Lower lobe of right lung (tissue), 2 donors: ENCODE data around the gene ABCC4. TPM values are rescaled to one million over a fixed set of nuclear protein-coding genes. Genes with fewer than 3 reads are reported as not detected.

ENCODE experiments used
- ATAC-seq, 2 donors: fragments of 200-7000 bp; cut with Tn5 transposase; one replicate each; pipeline ENCODE4 v1.9.1; 2020 to 2022; ENCODE audit warnings: mild to moderate bottlenecking in 2 of 2, moderate library complexity in 2 of 2
- DNase-seq: peaks from one replicate; pipeline ENCODE4 v3.0.0-alpha.2; 2020
- H3K27ac ChIP-seq: fragments of 200-600 bp; one replicate; pipeline ENCODE4 v1.8.0; 2022
- H3K27me3 ChIP-seq: fragments of 200-600 bp; one replicate; pipeline ENCODE4 v1.8.0; 2022; ENCODE audit warnings: low read depth
- H3K36me3 ChIP-seq: fragments of 200-600 bp; one replicate; pipeline ENCODE4 v1.8.0; 2022; ENCODE audit warnings: mild to moderate bottlenecking
- H3K4me1 ChIP-seq: fragments of 200-600 bp; one replicate; pipeline ENCODE4 v1.8.0; 2022
- H3K4me3 ChIP-seq: fragments of 200-600 bp; one replicate; pipeline ENCODE4 v1.8.0; 2022; ENCODE audit warnings: mild to moderate bottlenecking
- H3K9me3 ChIP-seq: fragments of 200-600 bp; one replicate; pipeline ENCODE4 v1.8.0; 2022
- CTCF ChIP-seq: fragments of 200-600 bp; IDR thresholded peaks from one replicate; pipeline ENCODE4 v1.8.0; 2022; ENCODE audit warnings: antibody characterized with exemption, mild to moderate bottlenecking
- intact Hi-C: fragments of 100-400 bp; cut with DNase I; formaldehyde crosslinking; loops from one replicate; pipeline ENCODE4 v1.11.0; 2022
- total RNA-seq: library from RNA; stranded (reverse); fragmentation: NEBNext Ultra II Directional; extraction: Animal tissue kit (Norgen Biotek cat#: 25700); gene quantifications from one replicate; pipeline ENCODE4 v1.2.1, GENCODE V29; 2021
- donor health status: DM: no; HTN: yes; CAD: no; lungs with severe emphysema.

Gene ABCC4
- total RNA-seq, 1 donor from 2014 or later = 32.2 TPM

GRCh38 chr13:95059306-95059705, 241.9 kb downstream of the ABCC4 start:
- TF ChIP-seq CTCF = no peak
- ATAC-seq = no peak

GRCh38 chr13:95058680-95059079, 242.6 kb downstream of the ABCC4 start:
- no peak for ATAC-seq
- H3K4me3 ChIP-seq = no peak overlapping the region
- H3K9me3 ChIP-seq = no peaks in the 10 kb centered on the region
- no peak overlapping the region for H3K27ac ChIP-seq
- intact Hi-C loops = no loop called here
- peaks cover 8% of the 10 kb centered on the region for H3K36me3 ChIP-seq
- H3K27me3 ChIP-seq = no peaks in the 10 kb centered on the region
- no peak for TF ChIP-seq CTCF
- H3K4me1 ChIP-seq = no peaks in the 10 kb centered on the region
- no peak for DNase-seq

More at GRCh38 chr13:95059306-95059705, 241.9 kb downstream of the ABCC4 start:
- no peaks in the 10 kb centered on the region for H3K27me3 ChIP-seq
- no peaks in the 10 kb centered on the region for H3K9me3 ChIP-seq
- H3K27ac ChIP-seq = no peak overlapping the region
- H3K36me3 ChIP-seq = peaks cover 8% of the 10 kb centered on the region
- H3K4me1 ChIP-seq = no peaks in the 10 kb centered on the region
- intact Hi-C loops = no loop called here
- H3K4me3 ChIP-seq = no peak overlapping the region
- no peak for DNase-seq

- no peaks in the 10 kb centered on the region for H3K27me3 ChIP-seq
- no peak for ATAC-seq
- no peak overlapping the region for H3K4me3 ChIP-seq
- H3K9me3 ChIP-seq = no peaks in the 10 kb centered on the region
- H3K36me3 ChIP-seq = peaks cover 8% of the 10 kb centered on the region
- TF ChIP-seq CTCF = no peak
- no peaks in the 10 kb centered on the region for H3K4me1 ChIP-seq
- no peak for DNase-seq
- H3K27ac ChIP-seq = no peak overlapping the region
- intact Hi-C loops = no loop called here
Measured at GRCh38 chr13:95056266-95056665, 245.0 kb downstream of the ABCC4 start.

GRCh38 chr13:95050800-95051615, 250.2 kb downstream of the ABCC4 start:
- Histone ChIP-seq H3K27me3 (no peaks in the 10 kb centered on the region), H3K4me1 (no peaks in the 10 kb centered on the region), H3K9me3 (no peaks in the 10 kb centered on the region), H3K36me3 (no peaks in the 10 kb centered on the region), H3K27ac (no peak overlapping the region), H3K4me3 (no peak overlapping the region)
- intact Hi-C loops = no loop called here
- TF ChIP-seq CTCF = no peak
- DNase-seq (no peak), ATAC-seq (no peak)

GRCh38 chr13:95049772-95050171, 251.5 kb downstream of the ABCC4 start:
- Histone ChIP-seq H3K27ac (no peak overlapping the region), H3K4me1 (no peaks in the 10 kb centered on the region), H3K9me3 (no peaks in the 10 kb centered on the region), H3K36me3 (no peaks in the 10 kb centered on the region), H3K27me3 (no peaks in the 10 kb centered on the region), H3K4me3 (no peak overlapping the region)
- ATAC-seq = no peak
- intact Hi-C loops = no loop called here
- no peak for TF ChIP-seq CTCF
- no peak for DNase-seq
